ENCODE measurements around the gene WNT10A.

Gene WNT10A

DNA sequence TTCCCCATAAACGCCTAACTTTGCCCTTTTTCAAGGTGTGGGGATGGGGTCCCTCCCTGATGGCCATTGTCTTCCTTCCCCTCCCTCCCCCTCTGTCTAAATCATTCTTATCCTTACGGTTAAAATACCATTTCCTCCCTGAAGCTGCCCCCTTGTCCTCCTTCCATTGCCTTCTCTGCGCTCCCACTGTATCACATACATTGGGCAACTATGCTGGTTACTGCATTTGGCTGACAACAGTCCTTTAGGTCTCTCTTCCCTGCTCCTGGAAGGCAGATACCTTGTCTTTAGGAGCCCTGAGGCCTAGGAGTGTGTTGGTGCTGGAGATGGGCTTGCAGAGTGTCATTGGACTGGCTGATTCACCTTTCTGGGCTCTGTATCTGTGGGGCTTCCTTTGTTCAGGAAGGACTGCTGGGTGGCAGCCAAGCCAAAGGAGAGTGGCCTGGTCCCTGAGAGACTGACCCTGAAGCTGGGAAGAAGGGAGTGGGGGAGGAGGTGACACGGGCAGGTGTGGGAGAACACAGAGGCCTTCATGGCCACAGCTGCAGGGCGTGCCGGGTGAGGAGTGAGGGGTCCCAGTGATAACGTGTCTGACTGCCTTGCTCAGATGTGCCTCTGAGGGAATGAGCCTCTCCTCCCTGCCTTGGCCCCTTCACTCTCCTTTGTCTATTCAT lies 18.9 kb upstream of the WNT10A start:
- DNase-seq = no peak

DNA sequence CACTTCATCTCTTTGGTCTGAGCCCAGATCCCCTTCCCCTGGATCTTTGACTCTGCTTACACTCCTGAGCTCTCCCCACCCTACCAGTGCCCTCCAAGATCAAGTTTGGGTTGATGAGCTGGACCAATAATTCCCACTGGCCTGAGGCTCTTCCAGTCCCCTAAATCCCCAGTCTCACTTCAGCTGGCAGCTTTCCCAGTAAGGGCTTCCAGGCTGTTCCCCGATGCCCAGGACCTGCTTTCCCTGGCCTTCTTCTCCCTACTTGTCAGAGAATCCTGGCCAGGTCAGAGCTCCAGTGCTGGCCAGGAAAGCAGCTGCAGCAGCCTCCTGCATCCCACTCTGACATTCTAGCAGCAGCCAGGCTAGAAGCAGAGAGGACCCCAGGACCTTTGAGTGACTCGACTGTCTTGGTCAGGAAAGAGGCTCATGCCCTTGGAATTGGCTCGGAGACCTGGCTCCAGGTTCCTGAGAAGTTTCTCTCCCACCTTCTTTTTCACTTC lies 17.6 kb upstream of the WNT10A start:
- TF ChIP-seq POLR2A (IDR thresholded peaks at IDR 0.05; ENCODE audit: low read length) (no peak), GATA1 (IDR thresholded peaks at IDR 0.05; ENCODE audit: low read depth, low read length) (no peak)

More for the DNA sequence above, 18.9 kb upstream of the WNT10A start:
- TF ChIP-seq GATA1 (IDR thresholded peaks at IDR 0.05; ENCODE audit: low read depth, low read length) = no peak
- no peak for TF ChIP-seq POLR2A (IDR thresholded peaks at IDR 0.05; ENCODE audit: low read length)

DNA sequence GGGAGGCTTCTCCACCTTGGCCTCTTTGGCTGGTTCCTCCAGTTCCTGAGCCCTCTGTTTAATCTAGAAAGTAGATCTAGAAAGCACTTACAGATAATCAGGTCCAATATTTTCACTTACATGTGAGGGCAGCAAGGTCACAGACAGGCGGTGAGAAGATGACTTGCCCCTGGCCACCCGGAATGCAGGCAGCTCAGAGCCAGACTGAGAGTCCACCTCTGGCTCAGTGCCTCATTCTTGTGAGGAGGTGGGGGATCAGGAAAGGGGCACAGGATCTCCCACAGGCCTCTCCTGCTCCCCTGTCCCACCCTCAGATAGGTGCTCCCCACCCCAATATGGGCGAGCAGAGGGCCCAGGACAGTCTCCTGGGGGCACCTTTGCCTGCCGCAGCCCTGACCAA lies 15.3 kb upstream of the WNT10A start:
- TF ChIP-seq POLR2A (IDR thresholded peaks at IDR 0.05; ENCODE audit: low read length) (no peak), GATA1 (IDR thresholded peaks at IDR 0.05; ENCODE audit: low read depth, low read length) (no peak)
- no peak for DNase-seq

More for the DNA sequence above, 17.6 kb upstream of the WNT10A start:
- DNase-seq = no peak

DNA sequence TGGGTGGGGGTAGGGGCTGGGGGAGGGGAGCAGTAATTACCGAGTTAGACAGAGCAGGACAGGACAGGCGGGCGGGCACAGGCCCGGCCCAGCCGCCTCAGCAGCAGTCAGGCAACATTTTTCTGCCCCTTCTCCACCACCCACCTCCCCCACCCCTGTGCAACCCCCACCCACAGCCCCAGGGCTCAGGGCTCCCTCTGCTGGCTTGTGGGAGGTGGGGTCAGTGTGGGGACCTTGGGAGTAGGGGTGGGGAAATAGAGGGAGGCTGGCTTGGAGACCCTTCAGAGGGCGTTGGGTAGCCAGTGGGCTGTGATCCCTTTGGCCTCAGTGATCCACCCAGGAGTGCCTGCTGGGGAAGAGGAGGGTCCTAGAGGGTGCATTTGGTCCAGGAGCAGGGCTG lies 14.7 kb upstream of the WNT10A start:
- TF ChIP-seq POLR2A (IDR thresholded peaks at IDR 0.05; ENCODE audit: low read length) (no peak), GATA1 (IDR thresholded peaks at IDR 0.05; ENCODE audit: low read depth, low read length) (no peak)
- no peak for DNase-seq

DNA sequence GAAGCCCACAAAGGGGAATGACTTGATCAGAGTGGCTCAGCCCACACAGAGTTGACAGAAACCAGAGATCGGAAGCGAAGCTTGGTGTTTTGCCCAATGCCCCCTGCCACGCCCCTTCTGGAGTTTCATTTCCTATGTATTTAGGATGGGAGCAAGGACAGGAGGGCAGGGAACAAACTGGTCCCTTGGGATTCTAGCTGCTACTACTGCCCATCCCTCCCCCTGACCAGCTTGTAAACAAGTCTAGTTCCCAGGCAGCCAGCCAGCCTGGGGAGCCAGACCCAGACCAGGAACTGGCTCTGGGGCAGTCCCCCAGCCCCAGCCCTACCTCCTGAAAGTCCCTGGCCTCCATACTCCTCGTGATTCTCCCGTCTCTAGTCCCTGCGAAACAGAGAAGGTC lies 12.8 kb upstream of the WNT10A start:
- TF ChIP-seq POLR2A (IDR thresholded peaks at IDR 0.05; ENCODE audit: low read length) = no peak
- TF ChIP-seq GATA1 (IDR thresholded peaks at IDR 0.05; ENCODE audit: low read depth, low read length) = no peak
- DNase-seq = no peak

DNA sequence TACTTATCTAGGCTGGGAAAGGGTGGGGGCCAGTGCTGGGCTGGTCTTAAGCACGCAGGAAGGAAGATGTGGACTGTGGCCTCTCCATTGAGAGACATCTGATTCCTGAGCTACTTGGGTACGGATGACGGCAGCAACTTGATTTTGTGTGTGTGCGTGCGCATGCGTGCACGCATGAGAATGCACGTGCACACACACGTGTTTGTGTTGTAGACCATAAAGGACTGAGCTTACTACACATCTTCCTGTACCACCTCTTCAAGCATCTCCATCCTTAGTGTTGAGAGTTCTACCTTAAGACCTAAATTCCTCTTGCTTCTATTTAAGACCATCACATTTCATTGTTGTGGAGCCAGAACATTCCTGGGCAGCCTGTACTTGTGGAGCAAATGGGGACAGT lies 11.6 kb upstream of the WNT10A start:
- TF ChIP-seq POLR2A (IDR thresholded peaks at IDR 0.05; ENCODE audit: low read length) (no peak), GATA1 (IDR thresholded peaks at IDR 0.05; ENCODE audit: low read depth, low read length) (no peak)
- DNase-seq = no peak

DNA sequence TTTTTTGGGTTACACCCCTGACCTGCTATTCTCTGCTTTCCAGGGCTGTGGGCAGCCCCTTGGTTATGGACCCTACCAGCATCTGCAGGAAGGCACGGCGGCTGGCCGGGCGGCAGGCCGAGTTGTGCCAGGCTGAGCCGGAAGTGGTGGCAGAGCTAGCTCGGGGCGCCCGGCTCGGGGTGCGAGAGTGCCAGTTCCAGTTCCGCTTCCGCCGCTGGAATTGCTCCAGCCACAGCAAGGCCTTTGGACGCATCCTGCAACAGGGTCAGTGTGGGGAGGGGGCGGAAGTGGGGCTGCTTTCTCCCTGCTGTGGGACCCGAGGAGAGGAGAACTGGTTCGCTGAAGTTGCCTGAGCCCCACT lies 9.7 kb upstream of the WNT10A start:
- no peak for DNase-seq
- TF ChIP-seq GATA1 (IDR thresholded peaks at IDR 0.05; ENCODE audit: low read depth, low read length) = no peak

DNA sequence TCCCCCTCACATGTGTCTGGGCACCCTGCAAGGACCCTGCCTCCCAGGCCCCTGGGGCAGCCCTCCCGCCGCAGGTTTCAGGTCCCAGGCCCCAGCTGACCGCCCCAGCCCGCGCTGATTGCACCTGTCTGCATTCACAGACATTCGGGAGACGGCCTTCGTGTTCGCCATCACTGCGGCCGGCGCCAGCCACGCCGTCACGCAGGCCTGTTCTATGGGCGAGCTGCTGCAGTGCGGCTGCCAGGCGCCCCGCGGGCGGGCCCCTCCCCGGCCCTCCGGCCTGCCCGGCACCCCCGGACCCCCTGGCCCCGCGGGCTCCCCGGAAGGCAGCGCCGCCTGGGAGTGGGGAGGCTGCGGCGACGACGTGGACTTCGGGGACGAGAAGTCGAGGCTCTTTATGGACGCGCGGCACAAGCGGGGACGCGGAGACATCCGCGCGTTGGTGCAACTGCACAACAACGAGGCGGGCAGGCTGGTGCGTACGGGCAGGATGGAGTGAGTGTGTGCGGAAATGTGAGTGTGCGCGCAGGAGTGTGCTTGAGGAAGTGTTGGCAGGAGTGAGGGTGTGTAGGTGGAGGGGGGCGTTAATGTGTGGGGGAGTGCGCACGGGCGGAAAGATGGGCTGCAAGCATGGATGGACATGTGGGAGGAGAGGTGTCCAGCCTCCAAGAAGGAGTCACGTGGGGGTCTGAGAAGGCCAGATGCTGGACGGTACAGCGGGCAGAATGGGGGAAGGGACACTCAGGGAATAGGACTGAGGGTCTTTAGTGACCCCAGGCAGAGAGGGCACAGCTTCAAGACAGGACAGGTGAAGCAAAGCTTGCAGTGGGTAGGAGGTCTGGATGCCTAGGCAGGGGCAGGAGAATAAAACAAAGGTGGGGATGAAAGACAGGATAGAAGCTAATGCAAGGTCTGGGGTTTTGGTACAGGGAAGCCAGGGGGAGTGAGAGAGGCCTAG lies 9.0 kb upstream of the WNT10A start:
- no peak for DNase-seq
- TF ChIP-seq POLR2A (IDR thresholded peaks at IDR 0.05; ENCODE audit: low read length) (no peak), GATA1 (IDR thresholded peaks at IDR 0.05; ENCODE audit: low read depth, low read length) (no peak)

DNA sequence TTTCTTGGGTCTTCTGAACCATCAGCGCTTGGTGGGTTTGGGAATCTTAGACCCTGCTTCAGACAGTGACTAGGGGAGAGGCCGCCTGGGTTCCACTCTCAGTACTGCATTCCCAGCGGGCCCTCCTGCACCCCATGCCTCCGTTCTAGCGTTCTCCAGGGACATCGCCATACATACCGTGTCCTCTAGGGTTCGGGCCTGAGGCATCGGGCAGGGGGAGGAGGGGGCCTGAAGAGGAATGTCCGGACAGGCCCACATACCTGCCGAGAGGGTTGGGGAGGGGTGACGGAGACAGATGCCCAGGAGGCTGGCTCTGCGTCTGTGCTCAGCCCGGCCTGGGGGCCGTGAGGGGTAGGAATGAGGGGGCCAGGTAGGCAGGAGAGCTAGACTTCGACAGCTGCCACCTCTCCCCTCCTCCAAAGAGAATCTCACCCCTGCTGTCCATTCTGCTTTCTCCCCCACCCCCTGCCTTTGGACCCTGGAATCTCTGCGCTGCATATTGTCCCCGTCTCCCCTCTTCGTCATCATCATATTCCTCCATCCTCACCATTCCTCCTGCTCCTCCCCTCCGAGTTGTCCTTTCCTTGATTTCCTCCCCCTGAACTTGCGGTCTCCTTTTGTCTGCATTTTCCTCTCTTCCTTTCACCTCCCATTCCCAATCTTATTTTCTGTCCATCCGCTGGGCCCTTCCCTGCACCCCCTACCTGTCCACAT lies 7.8 kb upstream of the WNT10A start:
- no peak for DNase-seq
- no peak for TF ChIP-seq GATA1 (IDR thresholded peaks at IDR 0.05; ENCODE audit: low read depth, low read length)
- TF ChIP-seq POLR2A (IDR thresholded peaks at IDR 0.05; ENCODE audit: low read length) = no peak

DNA sequence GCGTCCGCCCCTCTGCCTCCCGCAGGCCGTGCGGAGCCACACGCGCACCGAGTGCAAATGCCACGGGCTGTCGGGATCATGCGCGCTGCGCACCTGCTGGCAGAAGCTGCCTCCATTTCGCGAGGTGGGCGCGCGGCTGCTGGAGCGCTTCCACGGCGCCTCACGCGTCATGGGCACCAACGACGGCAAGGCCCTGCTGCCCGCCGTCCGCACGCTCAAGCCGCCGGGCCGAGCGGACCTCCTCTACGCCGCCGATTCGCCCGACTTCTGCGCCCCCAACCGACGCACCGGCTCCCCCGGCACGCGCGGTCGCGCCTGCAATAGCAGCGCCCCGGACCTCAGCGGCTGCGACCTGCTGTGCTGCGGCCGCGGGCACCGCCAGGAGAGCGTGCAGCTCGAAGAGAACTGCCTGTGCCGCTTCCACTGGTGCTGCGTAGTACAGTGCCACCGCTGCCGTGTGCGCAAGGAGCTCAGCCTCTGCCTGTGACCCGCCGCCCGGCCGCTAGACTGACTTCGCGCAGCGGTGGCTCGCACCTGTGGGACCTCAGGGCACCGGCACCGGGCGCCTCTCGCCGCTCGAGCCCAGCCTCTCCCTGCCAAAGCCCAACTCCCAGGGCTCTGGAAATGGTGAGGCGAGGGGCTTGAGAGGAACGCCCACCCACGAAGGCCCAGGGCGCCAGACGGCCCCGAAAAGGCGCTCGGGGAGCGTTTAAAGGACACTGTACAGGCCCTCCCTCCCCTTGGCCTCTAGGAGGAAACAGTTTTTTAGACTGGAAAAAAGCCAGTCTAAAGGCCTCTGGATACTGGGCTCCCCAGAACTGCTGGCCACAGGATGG lies 7.1 kb upstream of the WNT10A start:
- no peak for DNase-seq
- TF ChIP-seq GATA1 (IDR thresholded peaks at IDR 0.05; ENCODE audit: low read depth, low read length) (no peak), POLR2A (IDR thresholded peaks at IDR 0.05; ENCODE audit: low read length) (no peak)

DNA sequence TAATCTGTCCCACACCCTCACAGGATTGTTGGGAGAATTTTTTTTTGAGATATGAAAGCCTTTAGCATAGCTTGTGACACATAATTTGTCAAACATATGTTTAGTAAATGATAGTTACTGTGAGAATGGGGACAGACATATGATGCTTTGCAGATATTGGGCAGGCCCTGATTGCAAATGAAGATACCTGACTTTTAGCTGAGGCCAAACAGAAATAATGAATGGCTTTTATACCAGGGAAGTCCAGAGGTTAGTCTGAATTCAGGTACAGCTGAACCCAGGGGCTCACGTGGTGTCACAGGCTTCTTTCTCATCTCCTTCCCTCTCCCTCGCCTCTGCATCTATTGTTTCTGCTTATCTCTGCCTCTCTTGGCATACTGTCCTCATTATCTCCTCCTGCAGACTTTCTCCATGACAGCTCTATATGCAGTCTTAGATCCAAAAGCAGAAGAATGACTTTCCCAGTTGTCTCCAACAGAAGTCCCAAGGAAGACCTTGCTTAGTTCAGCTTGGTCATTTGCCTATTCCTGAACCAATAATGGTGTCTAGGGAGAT lies 4.9 kb upstream of the WNT10A start:
- no peak for TF ChIP-seq POLR2A (IDR thresholded peaks at IDR 0.05; ENCODE audit: low read length)
- TF ChIP-seq GATA1 (IDR thresholded peaks at IDR 0.05; ENCODE audit: low read depth, low read length) = no peak
- DNase-seq = peak; percentile 17 to 74

DNA sequence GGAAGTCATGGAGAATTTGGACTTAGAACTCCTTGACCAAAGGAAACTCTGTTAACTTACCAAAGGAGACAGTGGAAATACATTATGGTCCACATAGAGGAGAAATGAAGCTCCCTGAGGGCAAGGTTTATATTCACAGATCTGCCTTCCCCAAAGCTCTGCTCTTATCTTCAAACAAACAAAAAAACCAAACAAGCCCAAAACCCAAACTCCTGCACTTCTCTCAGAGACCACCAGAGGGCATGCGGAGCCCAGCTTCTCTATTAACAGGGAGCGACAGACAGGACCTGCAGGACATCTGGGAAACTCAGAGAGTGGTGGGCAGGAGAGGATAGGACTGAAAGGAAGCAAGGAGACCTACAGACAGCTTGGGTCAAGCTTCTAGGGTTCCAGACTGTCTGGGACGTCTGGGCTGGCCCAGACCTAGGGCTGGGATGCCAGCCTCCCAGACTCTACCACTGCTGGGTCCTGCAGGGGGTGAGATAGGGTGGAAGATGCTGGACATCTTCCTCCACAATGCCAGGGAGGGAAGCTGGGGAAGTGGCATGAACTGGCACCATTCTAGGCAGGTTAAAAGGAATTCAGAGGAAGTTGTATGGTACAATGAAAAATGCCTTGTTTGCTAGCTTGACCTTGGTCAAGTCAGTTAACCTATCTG lies 4.0 kb upstream of the WNT10A start:
- peak; percentile 60 to 73 for DNase-seq
- TF ChIP-seq POLR2A (IDR thresholded peaks at IDR 0.05; ENCODE audit: low read length) (no peak), GATA1 (IDR thresholded peaks at IDR 0.05; ENCODE audit: low read depth, low read length) (no peak)
